ENCODE data around the gene MISFA. TPM values are rescaled to one million over a fixed set of nuclear protein-coding genes. Genes with fewer than 3 reads are reported as not detected.
"Not testable (repeated sequence)": the region's sequence is repeated elsewhere in the genome, so short reads cannot be mapped to it uniquely, and the experiment has no call there.

Gene MISFA
- total RNA-seq, 4 donors from 2014 or later, result 1.3 to 5.7 (median 4.4) TPM; not detected in 1

DNA sequence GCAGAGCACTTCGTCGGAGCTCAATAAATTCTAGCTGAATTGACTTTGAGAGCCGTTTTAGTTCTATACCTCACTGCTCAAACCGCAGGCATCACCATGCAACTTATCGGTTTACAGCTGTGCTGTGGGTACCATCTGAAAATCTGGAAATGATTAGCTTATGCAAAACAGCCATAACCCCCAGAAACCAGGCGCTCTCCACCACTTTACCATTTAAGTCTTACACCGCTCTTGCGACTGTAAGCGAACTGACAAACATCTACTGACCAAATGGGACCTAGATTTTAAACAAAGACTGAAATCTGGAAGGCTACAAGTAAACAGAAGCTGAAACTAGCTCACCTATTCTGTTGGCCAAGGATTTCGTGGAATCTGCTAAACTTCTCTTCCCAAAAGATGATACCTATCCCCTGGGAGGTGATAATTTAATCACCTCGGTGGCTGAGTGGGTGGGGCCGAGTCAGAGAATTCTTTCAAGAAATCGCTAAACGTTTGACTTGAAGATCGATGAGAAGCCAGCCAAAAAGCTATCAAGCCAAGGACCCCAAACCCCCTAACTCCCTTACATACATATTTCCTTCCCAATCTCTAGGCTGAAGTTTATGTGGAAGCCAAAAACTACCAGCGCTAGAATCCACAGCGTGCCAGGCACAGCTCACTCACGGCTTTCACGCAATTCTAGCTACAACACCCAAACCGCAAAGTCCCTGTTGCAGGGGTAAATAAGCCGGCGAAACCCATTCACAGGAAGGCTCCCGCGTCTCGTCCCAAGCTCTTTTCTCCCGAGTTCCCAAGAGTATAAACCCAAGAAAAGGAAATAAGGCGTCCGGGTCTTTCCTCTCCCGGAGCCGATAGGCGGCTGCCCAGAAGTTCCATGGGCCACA lies 33.9 kb downstream of the MISFA start:
- Histone ChIP-seq H3K9me3 (no peaks in the 10 kb centered on the region), H3K4me3 (replicated peaks in 1 of 3) (peak overlapping the region; percentile 8 to 74 (median 71)), H3K27ac (peak overlapping the region in 2 of 3 donors; percentile 94 to 95), H3K36me3 (no peaks in the 10 kb centered on the region), H3K4me1 (peaks cover 8 to 14% of the 10 kb centered on the region in 2 donors), H3K27me3 (no peaks in the 10 kb centered on the region)
- intact Hi-C loops (cut with DNase I), result loop anchor here (5.0 to 10.0 kb wide), 4 partner anchors 49 to 311 kb away; partner anchors contain the start of genes GTF2H1, HPS5 and UEVLD
- TF ChIP-seq, protein P1, sequence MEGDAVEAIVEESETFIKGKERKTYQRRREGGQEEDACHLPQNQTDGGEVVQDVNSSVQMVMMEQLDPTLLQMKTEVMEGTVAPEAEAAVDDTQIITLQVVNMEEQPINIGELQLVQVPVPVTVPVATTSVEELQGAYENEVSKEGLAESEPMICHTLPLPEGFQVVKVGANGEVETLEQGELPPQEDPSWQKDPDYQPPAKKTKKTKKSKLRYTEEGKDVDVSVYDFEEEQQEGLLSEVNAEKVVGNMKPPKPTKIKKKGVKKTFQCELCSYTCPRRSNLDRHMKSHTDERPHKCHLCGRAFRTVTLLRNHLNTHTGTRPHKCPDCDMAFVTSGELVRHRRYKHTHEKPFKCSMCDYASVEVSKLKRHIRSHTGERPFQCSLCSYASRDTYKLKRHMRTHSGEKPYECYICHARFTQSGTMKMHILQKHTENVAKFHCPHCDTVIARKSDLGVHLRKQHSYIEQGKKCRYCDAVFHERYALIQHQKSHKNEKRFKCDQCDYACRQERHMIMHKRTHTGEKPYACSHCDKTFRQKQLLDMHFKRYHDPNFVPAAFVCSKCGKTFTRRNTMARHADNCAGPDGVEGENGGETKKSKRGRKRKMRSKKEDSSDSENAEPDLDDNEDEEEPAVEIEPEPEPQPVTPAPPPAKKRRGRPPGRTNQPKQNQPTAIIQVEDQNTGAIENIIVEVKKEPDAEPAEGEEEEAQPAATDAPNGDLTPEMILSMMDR (IDR thresholded peaks at IDR 0.05), result no peak
- TF ChIP-seq POLR2A (IDR thresholded peaks at IDR 0.05), result no peak
- 10 to 11% methylated on average over 31 of the region's 31 CpGs for WGBS, 2 donors
- DNase-seq, result no peak

DNA sequence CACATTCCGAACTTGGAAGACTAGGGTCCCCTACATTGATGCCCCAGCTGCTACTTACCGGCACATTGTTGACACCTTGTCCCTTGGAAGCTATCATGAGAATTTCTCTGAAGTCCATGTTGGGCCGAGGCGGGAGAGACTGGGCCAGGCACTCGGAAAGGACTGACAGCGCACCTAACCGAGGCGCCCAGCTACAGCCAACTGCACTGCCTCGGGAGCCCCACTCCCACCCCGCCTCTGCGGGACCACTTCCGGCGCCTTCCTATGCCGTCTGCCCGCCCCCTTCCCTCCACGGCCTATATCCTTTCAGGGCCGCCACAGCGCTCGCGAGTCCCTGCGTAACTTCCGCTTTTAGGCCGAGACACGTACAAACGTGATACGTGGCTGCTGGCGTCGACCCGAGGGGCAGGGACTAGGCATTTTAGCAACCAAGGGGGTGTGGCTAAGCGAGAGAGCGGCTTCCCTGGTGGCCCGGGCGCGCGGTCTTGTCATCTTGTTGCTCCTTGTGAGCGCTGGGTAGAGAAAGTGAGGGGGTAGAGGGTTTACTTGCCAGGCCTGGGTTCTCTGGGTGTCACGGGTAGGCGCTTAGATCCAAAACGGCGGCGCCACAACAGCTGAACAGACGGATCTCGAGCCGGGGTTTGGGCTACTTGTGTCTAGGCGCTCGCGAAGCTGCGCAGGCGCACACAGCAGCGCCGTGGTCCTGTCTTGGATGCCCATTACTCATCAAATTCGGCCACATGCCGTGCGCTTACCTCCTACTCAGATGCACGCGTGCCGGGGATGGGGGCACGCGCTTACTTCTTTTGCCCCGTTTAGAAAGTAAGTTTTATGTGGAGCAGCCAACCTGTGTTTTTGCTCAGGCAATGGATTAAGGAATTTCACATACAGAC lies 34.8 kb downstream of the MISFA start, which contains the start of gene SPTY2D1:
Gene SPTY2D1, minus strand, starts transcription at position 203 of the 893 bp plus-strand sequence. Its CDS starts 85 bp downstream, at position 118.
- peak within 1 kb of the TSS; percentile 12 to 74 (median 71) for H3K4me3 ChIP-seq (replicated peaks in 1 of 3)
- TF ChIP-seq POLR2A (IDR thresholded peaks at IDR 0.05), result peak; percentile 37 to 94
- TF ChIP-seq, protein P1 (IDR thresholded peaks at IDR 0.05), result peak in 1 of 6 experiments; percentile 4
- H3K36me3 ChIP-seq, result no peaks in the 10 kb centered on the region
- WGBS, 2 donors, result 2% methylated on average over 35 to 42 of the region's 60 CpGs
- H3K27me3 ChIP-seq, result no peaks in the 10 kb centered on the region
- intact Hi-C loops (cut with DNase I), result loop anchor here (5.0 to 10.0 kb wide), 4 partner anchors 50 to 312 kb away; partner anchors contain the start of genes GTF2H1, HPS5 and UEVLD
- H3K4me1 ChIP-seq, result peaks cover 8 to 14% of the 10 kb centered on the region in 2 donors
- DNase-seq, result peak; percentile 100
- peak within 1 kb of the TSS; percentile 69 to 95 (median 94) for H3K27ac ChIP-seq
- H3K9me3 ChIP-seq, result no peaks in the 10 kb centered on the region

DNA sequence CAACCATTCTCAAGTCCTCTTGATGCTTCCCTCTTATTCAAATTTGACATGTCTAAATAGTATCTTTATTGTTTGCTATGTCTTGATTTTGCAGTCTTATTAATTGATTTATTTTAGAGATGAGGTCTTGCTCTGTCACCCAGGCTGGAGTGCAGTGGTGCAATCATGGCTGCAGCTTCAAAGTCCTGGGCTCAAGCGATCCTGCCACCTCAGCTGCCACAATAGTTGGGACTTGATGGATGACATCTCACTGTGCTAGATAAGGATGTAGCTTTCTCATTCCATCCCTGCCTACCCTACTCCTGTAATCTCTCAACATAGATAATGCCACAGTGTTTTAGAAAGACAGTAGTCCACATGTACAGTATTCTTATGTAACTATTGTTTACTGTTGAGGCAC lies 42.1 kb downstream of the MISFA start:
- TF ChIP-seq, protein P1 (IDR thresholded peaks at IDR 0.05), result no peak
- no peak for TF ChIP-seq POLR2A (IDR thresholded peaks at IDR 0.05)
- 65 to 72% methylated on average over 1 of the region's 1 CpG for WGBS, 2 donors
- no peaks in the 10 kb centered on the region for H3K27me3 ChIP-seq
- H3K27ac ChIP-seq, result no peak overlapping the region
- H3K36me3 ChIP-seq, result no peaks in the 10 kb centered on the region
- DNase-seq, result no peak
- no peak overlapping the region for H3K4me3 ChIP-seq (replicated peaks in 1 of 3)
- no peaks in the 10 kb centered on the region for H3K4me1 ChIP-seq
- no peaks in the 10 kb centered on the region for H3K9me3 ChIP-seq
- intact Hi-C loops (cut with DNase I), result no loop called here

GRCh38 chr11:18643034-18643433 lies 43.4 kb downstream of the MISFA start:
- H3K4me3 ChIP-seq (replicated peaks in 1 of 3); DNase-seq; H3K27ac ChIP-seq; H3K27me3 ChIP-seq; H3K36me3 ChIP-seq; H3K4me1 ChIP-seq; H3K9me3 ChIP-seq; intact Hi-C loops (cut with DNase I): not testable (repeated sequence)
- 63 to 72% methylated on average over 4 of the region's 4 CpGs for WGBS, 2 donors

DNA sequence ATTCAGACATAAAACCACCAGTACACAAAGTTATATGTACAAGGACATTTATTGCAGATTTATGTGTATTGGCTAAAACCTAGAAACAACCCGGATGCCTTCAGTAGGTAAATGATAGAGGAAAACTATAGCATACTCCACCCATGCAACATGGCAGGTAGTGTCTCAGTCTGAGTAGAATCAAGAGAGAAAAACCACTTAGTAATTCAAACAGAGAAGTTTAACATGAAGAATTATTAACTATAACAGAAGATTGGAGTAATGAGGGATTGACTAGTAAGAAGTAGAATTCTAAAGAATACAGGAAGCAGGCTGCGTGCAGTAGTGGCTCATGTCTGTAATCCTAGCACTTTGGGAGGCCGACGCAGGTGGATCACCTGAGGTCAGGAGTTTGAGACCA lies 50.8 kb downstream of the MISFA start:
- no peaks in the 10 kb centered on the region for H3K9me3 ChIP-seq
- no peak overlapping the region for H3K27ac ChIP-seq
- H3K36me3 ChIP-seq, result no peaks in the 10 kb centered on the region
- TF ChIP-seq POLR2A (IDR thresholded peaks at IDR 0.05), result no peak
- TF ChIP-seq, protein P1 (IDR thresholded peaks at IDR 0.05), result no peak
- no peak overlapping the region for H3K4me3 ChIP-seq (replicated peaks in 1 of 3)
- WGBS, 2 donors, result 70 to 95% methylated on average over 4 of the region's 4 CpGs
- intact Hi-C loops (cut with DNase I), result no loop called here
- H3K4me1 ChIP-seq, result no peaks in the 10 kb centered on the region
- no peak for DNase-seq
- no peaks in the 10 kb centered on the region for H3K27me3 ChIP-seq

Data from thyroid gland (tissue), 4 donors.